GM20431 (cell line): Measurements from ENCODE around the gene MAX.

ENCODE experiments used
- in situ Hi-C: fragments of 300-500 bp; cut with MseI, MboI; formaldehyde crosslinking; loops from one replicate; pipeline ENCODE4 v1.15.0; 2020; ENCODE audit warnings: low sequenced_read_pairs; ENCODE audit not compliant: unreplicated experiment

The MAX gene

DNA sequence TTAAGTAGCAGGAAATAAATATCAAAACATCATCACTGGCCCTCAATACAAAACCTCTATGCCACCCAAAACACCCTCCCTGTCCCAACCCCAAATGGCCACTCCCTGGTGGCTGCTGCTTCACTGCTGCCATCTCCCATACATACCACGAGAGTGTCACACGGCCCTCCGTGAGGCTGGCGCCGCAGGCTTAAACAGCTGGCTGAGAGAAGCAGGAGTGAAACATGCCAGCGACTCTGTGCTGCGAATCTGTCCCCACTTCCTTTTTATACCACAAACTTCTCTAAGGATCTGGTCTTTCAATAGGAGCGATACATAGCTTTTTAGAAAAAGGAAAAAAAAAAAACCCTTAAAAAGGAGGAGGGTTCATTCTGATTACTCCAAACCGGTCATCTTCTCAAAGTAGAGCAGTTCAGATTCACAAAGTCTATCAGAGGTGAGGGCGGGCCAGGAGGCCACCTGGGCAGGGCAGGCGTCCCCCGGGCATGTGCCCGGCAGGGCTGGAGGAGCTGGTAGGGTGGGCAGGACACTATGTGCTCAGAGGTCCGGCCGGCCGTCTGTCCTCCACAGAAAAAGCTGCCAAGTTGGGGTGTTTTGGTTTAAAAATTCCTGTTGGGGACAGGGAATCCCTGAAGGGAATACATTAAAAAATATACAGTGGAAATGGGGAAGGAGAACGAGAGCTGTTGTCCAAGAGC is 26.5 kb downstream of the MAX start:
- in situ Hi-C loops = no loop called here

GRCh38 chr14:65074449-65075150 is 27.7 kb downstream of the MAX start:
- in situ Hi-C loops = no loop called here

DNA sequence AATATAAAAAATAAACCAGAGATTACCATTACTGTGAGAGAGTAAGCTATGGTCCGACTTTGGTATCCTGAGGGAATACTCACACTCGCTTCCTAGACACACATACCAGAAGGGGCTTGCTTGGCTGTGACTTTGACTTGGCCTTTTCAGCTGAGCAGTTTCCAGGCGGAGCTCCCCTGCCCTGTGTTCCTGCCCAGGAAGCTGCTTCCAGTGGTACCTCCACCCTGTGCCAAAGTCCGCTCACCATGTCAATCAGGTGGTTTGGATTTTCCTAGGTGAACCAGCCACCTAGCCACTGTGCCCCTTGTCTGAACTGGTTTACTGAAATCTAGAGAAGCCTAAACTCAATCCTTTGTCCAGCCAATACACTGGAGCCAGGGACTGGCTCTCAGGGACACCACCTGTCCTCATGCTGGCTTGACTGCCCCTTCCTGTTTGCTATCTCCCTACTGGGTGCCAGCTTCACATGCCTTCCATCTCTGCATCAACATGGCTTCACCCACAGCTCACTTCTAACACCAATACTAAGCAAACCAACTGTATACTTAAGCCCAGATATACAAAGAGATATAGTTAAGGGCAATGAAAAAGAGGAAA is 28.6 kb downstream of the MAX start:
- in situ Hi-C loops = no loop called here

GRCh38 chr14:65072937-65073336 is 29.4 kb downstream of the MAX start:
- in situ Hi-C loops = no loop called here

- in situ Hi-C loops = no loop called here
These were observed 30.1 kb downstream of the MAX start for GRCh38 chr14:65072256-65072655.

DNA sequence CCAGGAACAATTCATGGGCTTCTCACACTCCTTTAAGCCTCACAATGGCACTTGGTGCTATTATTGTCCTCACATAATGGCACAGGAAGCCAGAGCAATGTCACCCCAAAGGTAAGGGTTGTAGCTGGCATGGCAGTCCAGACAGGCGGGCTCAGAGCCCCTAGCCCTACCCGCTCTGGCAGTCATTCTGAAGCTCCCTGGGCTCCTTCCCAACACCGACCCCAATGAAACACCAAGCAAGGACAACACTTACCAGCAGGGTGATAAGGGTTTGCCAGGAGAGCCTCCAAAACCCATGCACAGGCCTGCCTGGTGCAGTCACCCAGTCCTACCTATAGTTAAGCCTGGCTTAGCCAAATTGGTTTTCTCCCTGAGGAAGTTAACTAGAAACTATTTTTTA is 30.8 kb downstream of the MAX start:
- in situ Hi-C loops = no loop called here

DNA sequence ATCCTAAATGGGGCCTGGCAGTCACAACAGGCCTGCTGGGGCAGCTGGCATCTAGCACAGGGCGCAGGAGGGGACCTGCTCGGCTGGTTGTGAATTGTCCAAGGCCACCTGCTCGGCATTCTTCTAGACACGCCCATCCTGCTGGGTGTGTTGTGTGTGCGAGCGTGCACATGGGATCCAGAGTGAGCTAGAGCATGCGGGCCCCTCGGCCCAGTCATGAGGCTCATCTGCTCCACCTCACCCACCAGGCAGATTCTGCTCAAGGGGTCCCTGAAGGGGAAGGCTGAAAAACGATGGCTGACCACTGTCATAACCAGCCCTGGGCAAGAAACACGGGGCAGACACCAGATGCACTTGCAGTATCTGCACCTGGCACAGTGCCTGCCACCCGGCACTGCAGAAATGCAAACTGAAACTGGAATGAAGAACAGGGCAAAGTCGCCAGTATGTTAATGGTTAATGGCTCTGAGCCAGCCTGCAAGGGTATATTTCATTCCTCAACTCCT is 31.8 kb downstream of the MAX start:
- in situ Hi-C loops = no loop called here

DNA sequence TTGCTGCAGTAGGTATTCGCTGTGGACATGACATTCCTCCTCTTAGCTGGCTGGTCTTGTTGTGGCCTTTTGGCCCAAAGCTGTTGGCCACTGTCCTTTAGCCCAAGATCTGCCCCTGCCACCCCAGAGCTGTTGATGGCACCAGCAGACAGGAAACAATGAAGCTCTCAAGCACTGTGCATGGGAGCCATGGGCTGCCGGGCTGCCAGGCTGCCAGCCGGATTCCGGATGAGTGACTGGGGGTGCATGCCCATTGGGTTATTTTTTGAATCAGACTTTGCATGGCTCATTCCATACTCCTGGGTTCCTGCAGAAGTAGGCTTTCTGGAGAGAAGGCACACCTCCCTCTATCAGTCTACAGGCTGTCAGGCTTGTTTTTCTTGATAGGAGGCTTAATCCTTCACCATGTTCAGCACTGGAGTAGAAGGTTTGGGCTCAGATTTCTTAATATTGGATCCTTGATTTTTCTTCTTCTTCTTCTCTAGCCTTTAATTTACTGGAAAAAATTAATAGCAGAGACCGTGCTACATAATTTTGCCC is 32.4 kb downstream of the MAX start:
- in situ Hi-C loops = no loop called here

GRCh38 chr14:65065719-65066118 is 36.6 kb downstream of the MAX start:
- in situ Hi-C loops = no loop called here

- in situ Hi-C loops = no loop called here
These were observed 39.9 kb downstream of the MAX start for GRCh38 chr14:65062096-65063075.

GRCh38 chr14:65057695-65058094 is 44.6 kb downstream of the MAX start:
- in situ Hi-C loops = no loop called here

GRCh38 chr14:65054471-65055085 is 47.7 kb downstream of the MAX start:
- in situ Hi-C loops = no loop called here

GRCh38 chr14:65053466-65053865 is 48.9 kb downstream of the MAX start:
- in situ Hi-C loops = no loop called here

DNA sequence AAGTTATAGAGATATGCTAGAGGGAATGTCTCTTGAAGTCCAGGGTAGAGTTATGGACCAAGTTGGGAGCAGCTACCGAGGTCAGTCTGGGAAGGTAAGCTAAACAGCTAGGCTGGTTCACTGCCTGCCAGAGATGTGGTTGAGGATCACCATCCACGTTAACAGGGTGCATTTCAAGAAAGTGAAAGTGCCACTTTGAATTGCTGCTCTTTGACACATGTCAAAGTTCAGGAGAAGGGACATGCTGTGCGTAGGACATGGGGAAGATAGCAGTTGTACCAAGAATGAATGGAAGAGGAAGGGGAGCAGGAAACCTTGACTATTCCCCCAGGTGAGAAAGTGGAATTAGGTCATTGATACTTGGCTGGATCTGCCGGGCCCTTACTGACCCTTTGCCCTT is 49.5 kb downstream of the MAX start:
- in situ Hi-C loops = no loop called here

- in situ Hi-C loops = no loop called here
These were observed 56.6 kb downstream of the MAX start for GRCh38 chr14:65045709-65046108.

GRCh38 chr14:65045006-65045405 is 57.3 kb downstream of the MAX start:
- in situ Hi-C loops = no loop called here

- in situ Hi-C loops = no loop called here
These were observed 57.7 kb downstream of the MAX start for GRCh38 chr14:65044596-65044959.

- in situ Hi-C loops = no loop called here
These were observed 58.3 kb downstream of the MAX start for GRCh38 chr14:65043893-65044595.
